Activated effector memory CD4-positive, alpha-beta T cell treated with Interleukin-2 at 50 U/mL for 16 hours (primary cell): Measurements from ENCODE around the gene LRRC1.
"Not testable (repeated sequence)": the region's sequence is repeated elsewhere in the genome, so short reads cannot be mapped to it uniquely, and the experiment has no call there.

ENCODE experiments used
- DNase-seq: peaks from one replicate; pipeline ENCODE4 v3.0.0-alpha.2; 2020

The LRRC1 gene

GRCh38 chr6:53794720-53795339, at the start of gene LRRC1:
Gene LRRC1 (plus strand): TSS chr6:53795005. CDS start chr6:53795257, 252 bp downstream.
- DNase-seq: peak; percentile 79

- no peak for DNase-seq
Observed at GRCh38 chr6:53746442-53747103, 48.2 kb upstream of the LRRC1 start.

- DNase-seq: no peak
Observed at GRCh38 chr6:53750052-53750650, 44.7 kb upstream of the LRRC1 start.

- no peak for DNase-seq
Observed at GRCh38 chr6:53751417-53751816, 43.4 kb upstream of the LRRC1 start.

- DNase-seq: no peak
Observed at GRCh38 chr6:53752440-53752839, 42.4 kb upstream of the LRRC1 start.

- DNase-seq: no peak
Observed at GRCh38 chr6:53752856-53753255, 41.9 kb upstream of the LRRC1 start.

- no peak for DNase-seq
Observed at GRCh38 chr6:53754330-53754729, 40.5 kb upstream of the LRRC1 start.

- no peak for DNase-seq
Observed at GRCh38 chr6:53756396-53756795, 38.4 kb upstream of the LRRC1 start.

GRCh38 chr6:53758496-53758895, 36.3 kb upstream of the LRRC1 start:
- no peak for DNase-seq

- DNase-seq: no peak
Observed at GRCh38 chr6:53761036-53761435, 33.8 kb upstream of the LRRC1 start.

GRCh38 chr6:53765270-53765669, 29.5 kb upstream of the LRRC1 start:
- DNase-seq: no peak

GRCh38 chr6:53766930-53767329, 27.9 kb upstream of the LRRC1 start:
- DNase-seq: no peak

- DNase-seq: no peak
Observed at GRCh38 chr6:53767941-53768340, 26.9 kb upstream of the LRRC1 start.

GRCh38 chr6:53768636-53769035, 26.2 kb upstream of the LRRC1 start:
- no peak for DNase-seq

- DNase-seq: no peak
Observed at GRCh38 chr6:53770780-53771249, 24.0 kb upstream of the LRRC1 start.

GRCh38 chr6:53771785-53772624, 22.8 kb upstream of the LRRC1 start:
- no peak for DNase-seq

- no peak for DNase-seq
Observed at GRCh38 chr6:53773044-53773696, 21.6 kb upstream of the LRRC1 start.

GRCh38 chr6:53776152-53776551, 18.7 kb upstream of the LRRC1 start:
- not testable (repeated sequence) for DNase-seq

- DNase-seq: not testable (repeated sequence)
Observed at GRCh38 chr6:53784991-53785390, 9.8 kb upstream of the LRRC1 start.

GRCh38 chr6:53786832-53787231, 8.0 kb upstream of the LRRC1 start:
- no peak for DNase-seq

GRCh38 chr6:53790886-53791285, 3.9 kb upstream of the LRRC1 start:
- no peak for DNase-seq

- DNase-seq: no peak
Observed at GRCh38 chr6:53792016-53792415, 2.8 kb upstream of the LRRC1 start.

- DNase-seq: no peak
Observed at GRCh38 chr6:53792973-53793317, 1.9 kb upstream of the LRRC1 start.
